Panc1 (cell line): ENCODE measurements around the gene MSRB3. TPM values are rescaled to one million over a fixed set of nuclear protein-coding genes. Genes with fewer than 3 reads are reported as not detected.

Experiments
- ATAC-seq: fragments of 200-7000 bp; cut with Tn5 transposase; 2 replicates; pipeline ENCODE4 v1.9.1; 2020; ENCODE audit warnings: mild to moderate bottlenecking, moderate library complexity
- BruUV-seq: library from RNA; stranded (reverse); fragments of 400-500 nt; replicated peaks from 2 replicates; lab custom pipeline; 2021; lab: Mats Ljungman, UMichigan
- CTCF ChIA-PET: fragments of 300-600 bp; sonication (Branson Sonifier 250); formaldehyde crosslinking; loops from one replicate; lab custom pipeline; 2022; ENCODE audit warnings: antibody characterized with exemption; lab: Charles Lee
- POLR2A ChIA-PET: fragments of 300-600 bp; sonication (Branson Sonifier 250); formaldehyde crosslinking; loops from one replicate; lab custom pipeline; 2022; ENCODE audit warnings: antibody characterized with exemption; lab: Charles Lee
- DNase-seq: peaks from one replicate; pipeline ENCODE4 v3.0.0-alpha.2; 2010; ENCODE audit warnings: low read depth, low spot score
- H3K27ac ChIP-seq: 2 replicates; pipeline ENCODE4 v1.5.1; 2011; ENCODE audit warnings: mild to moderate bottlenecking, low read length, inconsistent platforms
- H3K27me3 ChIP-seq: fragments of 200-500 bp; sonication (Bioruptor generic); 2 replicates; pipeline ENCODE4 v1.6.0; 2014; ENCODE audit warnings: low read length, inconsistent platforms; ENCODE audit not compliant: control insufficient read depth, insufficient read depth
- H3K36me3 ChIP-seq: fragments of 200-500 bp; sonication (Bioruptor generic); 2 replicates; pipeline ENCODE4 v1.5.1; 2014; ENCODE audit warnings: inconsistent platforms, mild to moderate bottlenecking, low read length, moderate library complexity; ENCODE audit not compliant: control insufficient read depth, insufficient read depth
- H3K4me1 ChIP-seq: 2 replicates; pipeline ENCODE4 v1.5.1; 2011; ENCODE audit warnings: inconsistent platforms, mild to moderate bottlenecking, low read length, moderate library complexity; ENCODE audit not compliant: control insufficient read depth, insufficient read depth
- H3K4me3 ChIP-seq, 2 experiments: 2 replicates each; pipeline ENCODE4 v1.5.1; 2011 to 2012; ENCODE audit warnings: low read depth in 2 of 2, low read length in 2 of 2, mild to moderate bottlenecking in 2 of 2, inconsistent platforms in 1 of 2, moderate library complexity in 1 of 2
- H3K9me3 ChIP-seq: fragments of 200-500 bp; sonication (Bioruptor generic); 2 replicates; pipeline ENCODE4 v1.5.1; 2014; ENCODE audit warnings: low read depth, mild to moderate bottlenecking, inconsistent platforms, low read length, moderate library complexity; ENCODE audit not compliant: control insufficient read depth, insufficient read depth
- POLR2AphosphoS5 ChIP-seq: IDR thresholded peaks from 2 replicates; pipeline ENCODE4 v1.6.1; 2012; ENCODE audit warnings: mild to moderate bottlenecking, low read depth, low read length, moderate library complexity
- SIN3A ChIP-seq: IDR thresholded peaks from 2 replicates; pipeline ENCODE4 v1.6.1; 2012; ENCODE audit warnings: low read depth, mild to moderate bottlenecking, low read length, moderate library complexity, borderline replicate concordance; ENCODE audit not compliant: insufficient read depth
- TCF7L2 ChIP-seq: IDR thresholded peaks from 2 replicates; pipeline ENCODE4 v1.6.1; 2011; ENCODE audit warnings: mild to moderate bottlenecking, low read depth, low read length, inconsistent platforms
- in situ Hi-C: cut with HindIII; loops from 2 replicates; pipeline ENCODE4 v1.10.0; 2016; ENCODE audit warnings: low sequenced_read_pairs, low pct_unique_long_range_greater_than_20kb
- intact Hi-C: fragments of 100-400 bp; cut with micrococcal nuclease; formaldehyde crosslinking; loops from one replicate; pipeline ENCODE4 v1.10.0; 2022; ENCODE audit not compliant: unreplicated experiment
- total RNA-seq: library from RNA; stranded (reverse); gene quantifications from one replicate; pipeline ENCODE4 v1.2.1, GENCODE V29; 2021; ENCODE audit not compliant: unreplicated experiment
- TF ChIP-seq, protein P1 (sequence below): fragments of 450-650 bp; IDR thresholded peaks from 2 replicates; pipeline ENCODE4 v1.5.1; 2017; ENCODE audit warnings: mild to moderate bottlenecking
- TF ChIP-seq, protein P2 (sequence below), 2 experiments: IDR thresholded peaks; 2 replicates each; pipeline ENCODE4 v1.6.1; 2011 to 2012; ENCODE audit warnings: low read depth in 2 of 2, control low read depth in 1 of 2, low read length in 1 of 2, mild to moderate bottlenecking in 1 of 2, moderate library complexity in 1 of 2; ENCODE audit not compliant: insufficient read depth in 1 of 2

The MSRB3 gene
- total RNA-seq, 1 experiment from 2014 or later = 89.7 TPM

- DNase-seq = no peak
- in situ Hi-C loops = no loop called here
- ChIA-PET CTCF (no interaction called here), POLR2A (no interaction called here)
- no peak for ATAC-seq
- intact Hi-C loops = no loop called here
- TF ChIP-seq, protein P1, sequence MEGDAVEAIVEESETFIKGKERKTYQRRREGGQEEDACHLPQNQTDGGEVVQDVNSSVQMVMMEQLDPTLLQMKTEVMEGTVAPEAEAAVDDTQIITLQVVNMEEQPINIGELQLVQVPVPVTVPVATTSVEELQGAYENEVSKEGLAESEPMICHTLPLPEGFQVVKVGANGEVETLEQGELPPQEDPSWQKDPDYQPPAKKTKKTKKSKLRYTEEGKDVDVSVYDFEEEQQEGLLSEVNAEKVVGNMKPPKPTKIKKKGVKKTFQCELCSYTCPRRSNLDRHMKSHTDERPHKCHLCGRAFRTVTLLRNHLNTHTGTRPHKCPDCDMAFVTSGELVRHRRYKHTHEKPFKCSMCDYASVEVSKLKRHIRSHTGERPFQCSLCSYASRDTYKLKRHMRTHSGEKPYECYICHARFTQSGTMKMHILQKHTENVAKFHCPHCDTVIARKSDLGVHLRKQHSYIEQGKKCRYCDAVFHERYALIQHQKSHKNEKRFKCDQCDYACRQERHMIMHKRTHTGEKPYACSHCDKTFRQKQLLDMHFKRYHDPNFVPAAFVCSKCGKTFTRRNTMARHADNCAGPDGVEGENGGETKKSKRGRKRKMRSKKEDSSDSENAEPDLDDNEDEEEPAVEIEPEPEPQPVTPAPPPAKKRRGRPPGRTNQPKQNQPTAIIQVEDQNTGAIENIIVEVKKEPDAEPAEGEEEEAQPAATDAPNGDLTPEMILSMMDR = no peak
- TF ChIP-seq, protein P2, sequence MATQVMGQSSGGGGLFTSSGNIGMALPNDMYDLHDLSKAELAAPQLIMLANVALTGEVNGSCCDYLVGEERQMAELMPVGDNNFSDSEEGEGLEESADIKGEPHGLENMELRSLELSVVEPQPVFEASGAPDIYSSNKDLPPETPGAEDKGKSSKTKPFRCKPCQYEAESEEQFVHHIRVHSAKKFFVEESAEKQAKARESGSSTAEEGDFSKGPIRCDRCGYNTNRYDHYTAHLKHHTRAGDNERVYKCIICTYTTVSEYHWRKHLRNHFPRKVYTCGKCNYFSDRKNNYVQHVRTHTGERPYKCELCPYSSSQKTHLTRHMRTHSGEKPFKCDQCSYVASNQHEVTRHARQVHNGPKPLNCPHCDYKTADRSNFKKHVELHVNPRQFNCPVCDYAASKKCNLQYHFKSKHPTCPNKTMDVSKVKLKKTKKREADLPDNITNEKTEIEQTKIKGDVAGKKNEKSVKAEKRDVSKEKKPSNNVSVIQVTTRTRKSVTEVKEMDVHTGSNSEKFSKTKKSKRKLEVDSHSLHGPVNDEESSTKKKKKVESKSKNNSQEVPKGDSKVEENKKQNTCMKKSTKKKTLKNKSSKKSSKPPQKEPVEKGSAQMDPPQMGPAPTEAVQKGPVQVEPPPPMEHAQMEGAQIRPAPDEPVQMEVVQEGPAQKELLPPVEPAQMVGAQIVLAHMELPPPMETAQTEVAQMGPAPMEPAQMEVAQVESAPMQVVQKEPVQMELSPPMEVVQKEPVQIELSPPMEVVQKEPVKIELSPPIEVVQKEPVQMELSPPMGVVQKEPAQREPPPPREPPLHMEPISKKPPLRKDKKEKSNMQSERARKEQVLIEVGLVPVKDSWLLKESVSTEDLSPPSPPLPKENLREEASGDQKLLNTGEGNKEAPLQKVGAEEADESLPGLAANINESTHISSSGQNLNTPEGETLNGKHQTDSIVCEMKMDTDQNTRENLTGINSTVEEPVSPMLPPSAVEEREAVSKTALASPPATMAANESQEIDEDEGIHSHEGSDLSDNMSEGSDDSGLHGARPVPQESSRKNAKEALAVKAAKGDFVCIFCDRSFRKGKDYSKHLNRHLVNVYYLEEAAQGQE (IDR thresholded peaks at IDR 0.05; ENCODE audit: insufficient read depth in 1 of 2, low read depth in 2 of 2, low read length in 1 of 2) = no peak
- TF ChIP-seq TCF7L2 (no peak), POLR2AphosphoS5 (no peak), SIN3A (no peak)
- Histone ChIP-seq H3K36me3 (no peaks in the 10 kb centered on the region), H3K27me3 (no peaks in the 10 kb centered on the region), H3K27ac (no peak overlapping the region), H3K4me1 (no peaks in the 10 kb centered on the region; the same call in 1 of the 2 replicates), H3K9me3 (no peaks in the 10 kb centered on the region), H3K4me3 (no peak overlapping the region)
- BruUV-seq = no TSS peak
These were observed 225.9 kb downstream of the MSRB3 start for GRCh38 chr12:65504417-65504816.

- TF ChIP-seq SIN3A (no peak), POLR2AphosphoS5 (no peak)
- TF ChIP-seq, protein P1 = no peak
- BruUV-seq = no TSS peak
- H3K4me1 ChIP-seq = no peaks in the 10 kb centered on the region; the same call in 1 of the 2 replicates
- H3K36me3 ChIP-seq = no peaks in the 10 kb centered on the region
- no peak for ATAC-seq
- ChIA-PET CTCF (no interaction called here), POLR2A (no interaction called here)
- peak overlapping the region; percentile 9; the same call in 1 of the 2 replicates for H3K27ac ChIP-seq
- no peak for DNase-seq
- no peaks in the 10 kb centered on the region for H3K9me3 ChIP-seq
- intact Hi-C loops = no loop called here
- H3K27me3 ChIP-seq = no peaks in the 10 kb centered on the region
- H3K4me3 ChIP-seq = no peak overlapping the region
- in situ Hi-C loops = no loop called here
These were observed 227.1 kb downstream of the MSRB3 start for GRCh38 chr12:65505386-65506121.
